ENCODE measurements around the gene FARP2.

DNA sequence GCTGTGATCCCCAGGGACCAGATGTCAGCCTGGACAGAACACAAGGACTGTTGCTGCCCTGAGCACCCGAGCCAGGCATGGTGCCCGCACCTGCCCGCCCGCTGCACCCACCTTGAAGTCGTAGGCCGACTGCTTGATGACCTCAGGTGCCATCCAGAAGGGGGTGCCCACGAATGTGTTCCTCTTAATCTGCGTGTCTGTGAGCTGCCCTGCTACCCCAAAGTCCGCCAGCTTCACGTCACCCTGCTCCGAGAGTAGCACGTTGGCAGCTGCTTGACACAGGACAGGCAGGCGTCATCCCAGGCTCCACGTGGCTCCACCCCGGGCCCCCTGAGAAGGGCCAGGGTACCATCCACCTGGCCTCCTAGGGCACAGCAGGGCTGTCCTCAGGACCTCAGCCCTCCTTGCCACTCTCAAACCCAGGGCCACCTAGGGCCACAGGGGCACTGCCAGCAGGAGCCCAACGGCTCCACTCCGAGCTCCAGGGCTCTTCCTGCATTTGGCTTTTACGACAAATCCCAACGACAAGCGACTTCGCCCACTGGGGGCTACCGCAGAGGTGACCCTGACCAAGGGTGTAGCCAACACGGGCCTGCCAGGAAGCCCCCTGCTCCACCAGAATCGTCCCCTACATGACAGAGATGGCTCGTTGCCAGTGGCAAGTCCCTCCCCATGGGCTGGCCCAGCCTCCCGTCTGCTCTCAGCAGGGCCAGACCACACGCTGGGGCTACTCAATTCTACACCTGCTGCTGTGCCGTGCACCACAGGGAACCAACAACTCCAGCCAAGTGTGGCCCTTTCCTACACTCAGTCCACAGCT is 143.3 kb downstream of the FARP2 start:
- no peak for TF ChIP-seq POLR2A (IDR thresholded peaks at IDR 0.05)
- TF ChIP-seq, protein P1, sequence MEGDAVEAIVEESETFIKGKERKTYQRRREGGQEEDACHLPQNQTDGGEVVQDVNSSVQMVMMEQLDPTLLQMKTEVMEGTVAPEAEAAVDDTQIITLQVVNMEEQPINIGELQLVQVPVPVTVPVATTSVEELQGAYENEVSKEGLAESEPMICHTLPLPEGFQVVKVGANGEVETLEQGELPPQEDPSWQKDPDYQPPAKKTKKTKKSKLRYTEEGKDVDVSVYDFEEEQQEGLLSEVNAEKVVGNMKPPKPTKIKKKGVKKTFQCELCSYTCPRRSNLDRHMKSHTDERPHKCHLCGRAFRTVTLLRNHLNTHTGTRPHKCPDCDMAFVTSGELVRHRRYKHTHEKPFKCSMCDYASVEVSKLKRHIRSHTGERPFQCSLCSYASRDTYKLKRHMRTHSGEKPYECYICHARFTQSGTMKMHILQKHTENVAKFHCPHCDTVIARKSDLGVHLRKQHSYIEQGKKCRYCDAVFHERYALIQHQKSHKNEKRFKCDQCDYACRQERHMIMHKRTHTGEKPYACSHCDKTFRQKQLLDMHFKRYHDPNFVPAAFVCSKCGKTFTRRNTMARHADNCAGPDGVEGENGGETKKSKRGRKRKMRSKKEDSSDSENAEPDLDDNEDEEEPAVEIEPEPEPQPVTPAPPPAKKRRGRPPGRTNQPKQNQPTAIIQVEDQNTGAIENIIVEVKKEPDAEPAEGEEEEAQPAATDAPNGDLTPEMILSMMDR (IDR thresholded peaks at IDR 0.05) = no peak

Data from lower leg skin (tissue), 3 donors.